ENCODE data around the gene ZNF764.
A peak's percentile ranks its signal among the peaks of the same experiment; 100 is the strongest.

Gene ZNF764

DNA sequence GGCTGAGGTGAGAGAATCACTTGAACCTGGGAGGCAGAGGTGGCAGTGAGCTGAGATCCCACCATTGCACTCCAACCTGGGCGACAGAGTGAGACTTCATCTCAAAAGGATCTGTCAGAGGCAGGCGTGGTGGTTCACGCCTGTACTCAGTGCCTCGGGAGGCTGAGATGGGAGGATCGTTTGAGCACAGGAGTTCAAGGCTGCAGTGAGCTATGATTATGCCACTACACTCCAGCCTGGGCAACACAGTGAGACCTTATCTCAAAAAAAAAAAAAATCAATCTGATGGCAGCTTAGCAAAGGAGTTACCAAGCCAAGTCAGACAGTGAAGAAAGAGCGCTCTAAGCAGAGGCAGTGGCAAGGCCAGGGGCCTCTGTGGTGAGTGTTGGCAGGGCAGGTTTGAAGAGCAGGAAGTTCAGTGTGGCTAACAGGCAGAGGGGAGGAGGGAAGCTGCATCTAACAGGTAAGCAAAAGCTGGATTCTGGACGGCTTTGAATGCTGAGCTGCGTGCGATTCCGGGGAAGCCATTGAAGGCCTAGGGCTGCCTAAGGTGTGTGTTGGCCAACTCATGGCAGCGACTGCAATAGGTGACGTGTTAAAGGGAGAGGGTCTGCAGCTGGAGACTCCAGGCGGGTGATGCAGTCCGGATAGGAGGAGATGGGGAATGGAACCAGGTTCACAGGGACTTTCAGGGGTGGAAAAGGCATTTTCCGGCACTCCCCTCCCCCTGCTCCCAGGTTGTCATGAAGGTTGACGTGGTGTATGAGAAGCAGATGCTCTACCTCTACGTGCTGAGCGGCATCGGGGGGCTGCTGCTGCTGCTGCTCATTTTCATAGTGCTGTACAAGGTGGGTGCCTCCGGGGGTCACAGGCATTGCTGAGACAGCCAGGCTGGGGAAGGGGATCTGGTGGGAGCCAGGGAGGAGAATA, 38.8 kb downstream of the ZNF764 start:
- Mint-ChIP-seq H3K9me3 (ENCODE audit: low read depth) (no peaks in the 10 kb centered on the region), H3K4me1 (ENCODE audit: low read depth) (peaks cover 22% of the 10 kb centered on the region), H3K27me3 (no peaks in the 10 kb centered on the region), H3K4me3 (no peak overlapping the region), H3K27ac (peak overlapping the region; percentile 79), H3K36me3 (peaks cover 13% of the 10 kb centered on the region)

DNA sequence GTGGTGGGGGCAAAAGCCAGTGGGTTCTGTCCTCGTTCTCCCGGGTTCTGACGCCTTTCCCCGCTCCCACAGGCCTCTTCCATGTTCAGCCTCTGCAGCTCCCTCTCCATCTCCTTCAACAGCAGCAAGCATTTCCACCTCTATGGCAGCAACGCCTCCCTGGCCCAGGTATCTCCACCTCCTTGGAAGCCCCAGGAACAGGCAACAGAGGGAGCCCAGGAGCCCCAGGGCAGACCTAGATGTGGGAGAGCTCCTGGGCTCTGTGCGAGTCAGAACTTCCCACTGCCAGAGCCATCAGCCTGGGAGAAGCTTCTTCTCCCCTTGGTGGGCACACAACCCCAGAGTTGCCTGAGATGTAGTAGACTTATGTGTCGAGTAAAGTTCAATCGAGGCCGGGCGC, 39.6 kb downstream of the ZNF764 start:
- no peaks in the 10 kb centered on the region for H3K27me3 Mint-ChIP-seq
- peak overlapping the region; percentile 79 for H3K27ac Mint-ChIP-seq
- H3K9me3 Mint-ChIP-seq (ENCODE audit: low read depth): no peaks in the 10 kb centered on the region
- peaks cover 22% of the 10 kb centered on the region for H3K4me1 Mint-ChIP-seq (ENCODE audit: low read depth)
- H3K4me3 Mint-ChIP-seq: no peak overlapping the region
- H3K36me3 Mint-ChIP-seq: peaks cover 13% of the 10 kb centered on the region

DNA sequence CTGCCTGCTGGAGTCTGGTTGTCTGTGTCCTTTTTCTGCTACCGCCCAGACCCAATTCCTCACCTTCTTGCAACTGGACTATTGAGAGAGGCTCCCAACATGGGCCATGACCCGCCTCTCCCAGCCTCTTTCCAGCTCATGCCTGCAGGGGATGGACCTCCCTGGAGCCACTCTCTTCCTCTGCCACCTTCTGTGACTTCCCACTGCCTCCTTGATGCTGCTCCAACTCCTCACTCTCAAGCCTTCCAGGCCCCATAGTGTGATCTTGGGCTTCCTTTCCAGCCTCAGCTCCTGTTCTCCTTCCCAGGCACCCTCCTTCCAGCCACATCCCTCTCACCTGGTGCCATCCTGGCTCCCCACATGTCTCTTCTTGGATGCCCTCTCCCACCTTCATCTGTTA, 42.9 kb downstream of the ZNF764 start:
- Mint-ChIP-seq H3K9me3 (ENCODE audit: low read depth) (no peaks in the 10 kb centered on the region), H3K4me3 (no peak overlapping the region), H3K27ac (peak overlapping the region; percentile 66), H3K4me1 (ENCODE audit: low read depth) (peaks cover 19% of the 10 kb centered on the region), H3K36me3 (peaks cover 12% of the 10 kb centered on the region), H3K27me3 (no peaks in the 10 kb centered on the region)

DNA sequence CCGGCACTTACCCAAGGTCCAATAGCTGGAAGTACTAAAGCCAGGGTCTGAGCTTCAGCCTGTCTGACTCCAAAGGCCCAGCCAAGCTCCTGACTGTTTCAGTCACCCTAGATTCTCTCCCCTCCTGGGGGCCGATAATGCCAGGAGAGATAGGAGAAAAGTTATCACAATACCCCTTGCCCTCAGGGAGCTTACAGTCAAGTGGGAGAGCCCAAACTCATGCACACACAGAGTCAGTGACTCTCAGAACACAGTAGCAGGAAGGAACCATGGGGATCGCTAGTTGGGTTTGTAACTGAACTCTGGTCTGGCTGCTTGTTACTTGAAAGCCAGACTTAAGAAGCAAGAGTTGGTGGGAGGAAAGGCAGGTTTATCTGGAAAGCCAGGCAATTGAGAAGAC, 46.7 kb downstream of the ZNF764 start:
- Mint-ChIP-seq H3K27ac (peak overlapping the region; percentile 54), H3K27me3 (no peaks in the 10 kb centered on the region), H3K4me3 (no peak overlapping the region), H3K9me3 (ENCODE audit: low read depth) (no peaks in the 10 kb centered on the region), H3K4me1 (ENCODE audit: low read depth) (peaks cover 7% of the 10 kb centered on the region), H3K36me3 (peaks cover 10% of the 10 kb centered on the region)

DNA sequence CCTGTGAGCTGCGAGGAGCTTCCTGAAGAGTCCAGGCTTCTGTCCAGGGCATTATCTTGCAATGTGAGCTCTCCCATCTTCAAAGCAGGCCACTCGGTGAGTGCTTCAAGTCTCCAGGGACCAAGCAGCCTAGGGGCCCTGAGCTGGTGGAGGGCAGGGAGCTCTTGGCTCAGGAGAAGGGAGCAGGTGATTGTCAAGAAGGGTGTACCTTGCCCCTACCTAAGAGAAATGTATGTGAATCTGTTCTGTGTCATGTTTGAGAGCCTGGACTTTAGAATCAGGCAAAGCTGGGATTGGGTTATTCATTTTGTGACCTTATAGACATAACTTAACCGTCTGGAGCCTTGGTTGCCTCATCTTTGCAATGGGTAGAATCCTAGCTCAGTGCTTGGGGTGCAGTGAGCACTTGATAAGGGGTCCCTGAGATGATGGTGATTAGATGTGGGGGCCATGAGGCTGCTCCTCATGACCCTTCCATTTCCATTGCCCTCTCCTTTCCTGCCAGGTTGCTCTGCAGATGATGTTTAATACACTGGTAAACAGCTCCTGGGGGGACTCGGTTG, 47.7 kb downstream of the ZNF764 start:
- Mint-ChIP-seq H3K27ac (peak overlapping the region; percentile 34), H3K4me3 (no peak overlapping the region), H3K36me3 (peaks cover 8% of the 10 kb centered on the region), H3K27me3 (no peaks in the 10 kb centered on the region), H3K4me1 (ENCODE audit: low read depth) (peaks cover 5% of the 10 kb centered on the region), H3K9me3 (ENCODE audit: low read depth) (no peaks in the 10 kb centered on the region)

DNA sequence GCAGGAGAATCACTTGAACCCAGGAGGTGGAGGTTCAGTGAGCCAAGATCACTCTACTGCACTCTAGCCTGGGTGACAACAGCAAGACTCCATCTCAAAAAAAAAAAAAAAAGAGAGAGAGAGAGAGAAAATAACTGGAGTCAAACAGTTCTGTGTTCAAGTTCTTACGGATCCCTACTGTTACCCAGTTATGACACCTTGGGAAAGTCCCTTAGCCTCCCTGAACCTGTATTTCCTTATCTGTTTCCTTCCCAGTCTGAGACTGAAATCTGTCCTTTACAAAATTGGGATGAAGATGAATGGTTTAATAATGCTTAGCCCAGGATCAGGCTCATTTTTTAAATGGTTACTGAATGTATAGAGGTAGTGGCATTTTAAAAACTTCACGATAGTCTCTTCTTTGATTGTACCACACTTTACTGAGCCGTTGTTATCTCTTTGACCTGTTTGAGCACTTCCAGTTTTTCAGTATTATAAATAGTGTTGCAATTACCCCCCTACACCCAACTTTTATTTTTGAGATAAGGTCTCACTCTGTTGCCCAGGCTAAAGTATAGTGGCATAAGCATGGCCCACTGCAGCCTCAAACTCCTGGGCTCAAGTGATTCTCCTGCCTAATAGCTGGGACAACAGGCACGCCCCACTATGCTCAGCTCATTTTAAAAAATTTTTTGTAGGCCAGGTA, 49.0 kb downstream of the ZNF764 start:
- Mint-ChIP-seq H3K4me1 (ENCODE audit: low read depth) (peaks cover 3% of the 10 kb centered on the region), H3K36me3 (peaks cover 8% of the 10 kb centered on the region), H3K9me3 (ENCODE audit: low read depth) (no peaks in the 10 kb centered on the region), H3K4me3 (no peak overlapping the region), H3K27me3 (no peaks in the 10 kb centered on the region), H3K27ac (peak overlapping the region; percentile 81)

Measured in activated naive CD8-positive, alpha-beta T cell (primary cell).